ENCODE results near the gene DCUN1D2.
A peak's percentile ranks its signal among the peaks of the same experiment; 100 is the strongest.
"Not testable (repeated sequence)": the region's sequence is repeated elsewhere in the genome, so short reads cannot be mapped to it uniquely, and the experiment has no call there.

Gene DCUN1D2

GRCh38 chr13:113460599-113460998 lies 29.9 kb downstream of the DCUN1D2 start:
- DNase-seq = no peak

GRCh38 chr13:113460064-113460555 lies 30.4 kb downstream of the DCUN1D2 start:
- DNase-seq = no peak

- no peak for DNase-seq
These were observed 32.1 kb downstream of the DCUN1D2 start for GRCh38 chr13:113458253-113459065.

GRCh38 chr13:113457510-113457909 lies 33.0 kb downstream of the DCUN1D2 start:
- DNase-seq = no peak

GRCh38 chr13:113456116-113456702 lies 34.3 kb downstream of the DCUN1D2 start:
- DNase-seq = no peak

GRCh38 chr13:113455384-113455783 lies 35.1 kb downstream of the DCUN1D2 start:
- DNase-seq = no peak

GRCh38 chr13:113454936-113455335 lies 35.6 kb downstream of the DCUN1D2 start:
- DNase-seq = no peak

GRCh38 chr13:113452942-113453901 lies 37.3 kb downstream of the DCUN1D2 start, which contains the start of gene ADPRHL1:
TSS of gene ADPRHL1 (minus strand) at chr13:113453488. CDS start at chr13:113453437, 51 bp downstream.
- DNase-seq = no peak

- DNase-seq = no peak
These were observed 38.0 kb downstream of the DCUN1D2 start for GRCh38 chr13:113452466-113452865.

GRCh38 chr13:113451951-113452421 lies 38.5 kb downstream of the DCUN1D2 start:
- no peak for DNase-seq

- DNase-seq = peak; percentile 56
These were observed 39.5 kb downstream of the DCUN1D2 start for GRCh38 chr13:113450861-113451620.

- DNase-seq = not testable (repeated sequence)
These were observed 40.2 kb downstream of the DCUN1D2 start for GRCh38 chr13:113450348-113450744.

- DNase-seq = no peak
These were observed 40.7 kb downstream of the DCUN1D2 start for GRCh38 chr13:113449693-113450347.

GRCh38 chr13:113448885-113449692 lies 41.4 kb downstream of the DCUN1D2 start:
- peak; percentile 97 for DNase-seq

GRCh38 chr13:113448545-113448884 lies 42.0 kb downstream of the DCUN1D2 start:
- DNase-seq = peak; percentile 74

GRCh38 chr13:113447596-113447995 lies 42.9 kb downstream of the DCUN1D2 start:
- DNase-seq = no peak

GRCh38 chr13:113446488-113446854 lies 44.0 kb downstream of the DCUN1D2 start:
- DNase-seq = no peak

- no peak for DNase-seq
These were observed 44.6 kb downstream of the DCUN1D2 start for GRCh38 chr13:113445791-113446487.

GRCh38 chr13:113443991-113444390 lies 46.5 kb downstream of the DCUN1D2 start:
- DNase-seq = no peak

- DNase-seq = no peak
These were observed 47.5 kb downstream of the DCUN1D2 start for GRCh38 chr13:113442985-113443362.

Measured in OCI-M1 (cell line).